Measurements from ENCODE around the gene STOM.

Gene STOM

DNA sequence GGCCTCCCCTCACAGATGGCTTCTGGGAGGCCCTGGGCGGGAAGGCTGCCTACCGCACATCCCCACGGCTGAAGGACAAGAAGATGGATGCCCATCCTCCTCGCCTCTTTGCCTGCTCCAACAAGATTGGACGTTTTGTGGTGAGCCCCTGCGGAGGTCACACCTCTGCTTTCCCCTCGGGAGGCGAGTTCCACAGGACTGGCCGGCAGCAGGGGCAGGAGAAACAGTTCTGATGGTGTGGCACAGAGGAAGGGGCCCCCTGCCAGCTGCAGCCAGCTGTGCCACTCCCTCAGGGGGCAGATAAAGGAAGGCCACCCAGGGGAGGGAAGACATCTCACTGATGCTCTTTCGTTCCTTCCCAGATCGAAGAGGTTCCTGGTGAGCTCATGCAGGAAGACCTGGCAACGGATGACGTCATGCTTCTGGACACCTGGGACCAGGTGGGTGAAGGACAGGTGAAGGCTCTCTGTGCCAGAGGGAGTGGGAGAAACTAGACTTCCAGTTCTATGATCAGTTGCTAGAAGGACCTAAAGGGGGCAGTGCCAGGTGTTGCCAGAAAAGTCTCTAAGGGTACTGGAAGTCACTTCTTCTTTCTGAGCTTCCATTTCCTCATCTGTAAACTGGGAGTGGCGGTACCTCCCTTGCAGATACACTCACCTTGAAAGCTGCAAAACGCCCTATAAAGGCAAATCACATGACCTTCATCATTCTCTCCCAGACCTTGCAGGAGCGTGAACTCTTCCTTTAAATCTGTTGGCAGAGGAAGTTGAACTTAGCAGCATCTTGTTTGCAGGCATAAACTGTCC is 41.0 kb downstream of the STOM start:
- no peaks in the 10 kb centered on the region for H3K79me2 ChIP-seq (ENCODE audit: low read length)
- no peak overlapping the region for H3K9ac ChIP-seq (ENCODE audit: low read length)
- H3K4me3 ChIP-seq (ENCODE audit: low read length): no peak overlapping the region
- no peak overlapping the region for H3K27ac ChIP-seq (ENCODE audit: low read length)
- no peaks in the 10 kb centered on the region for H3K36me3 ChIP-seq (replicated peaks; ENCODE audit: insufficient read depth, low read length)
- H2AFZ ChIP-seq (ENCODE audit: low read length): no peak overlapping the region
- DNase-seq: no peak
- no peaks in the 10 kb centered on the region for H3K4me1 ChIP-seq (ENCODE audit: low read length)
- no peak for TF ChIP-seq EZH2phosphoT487 (IDR thresholded peaks at IDR 0.05; ENCODE audit: low read length)
- TF ChIP-seq EZH2 (optimal IDR thresholded peaks at IDR 0.05; ENCODE audit: low read depth, low read length): no peak
- TF ChIP-seq, protein P1, sequence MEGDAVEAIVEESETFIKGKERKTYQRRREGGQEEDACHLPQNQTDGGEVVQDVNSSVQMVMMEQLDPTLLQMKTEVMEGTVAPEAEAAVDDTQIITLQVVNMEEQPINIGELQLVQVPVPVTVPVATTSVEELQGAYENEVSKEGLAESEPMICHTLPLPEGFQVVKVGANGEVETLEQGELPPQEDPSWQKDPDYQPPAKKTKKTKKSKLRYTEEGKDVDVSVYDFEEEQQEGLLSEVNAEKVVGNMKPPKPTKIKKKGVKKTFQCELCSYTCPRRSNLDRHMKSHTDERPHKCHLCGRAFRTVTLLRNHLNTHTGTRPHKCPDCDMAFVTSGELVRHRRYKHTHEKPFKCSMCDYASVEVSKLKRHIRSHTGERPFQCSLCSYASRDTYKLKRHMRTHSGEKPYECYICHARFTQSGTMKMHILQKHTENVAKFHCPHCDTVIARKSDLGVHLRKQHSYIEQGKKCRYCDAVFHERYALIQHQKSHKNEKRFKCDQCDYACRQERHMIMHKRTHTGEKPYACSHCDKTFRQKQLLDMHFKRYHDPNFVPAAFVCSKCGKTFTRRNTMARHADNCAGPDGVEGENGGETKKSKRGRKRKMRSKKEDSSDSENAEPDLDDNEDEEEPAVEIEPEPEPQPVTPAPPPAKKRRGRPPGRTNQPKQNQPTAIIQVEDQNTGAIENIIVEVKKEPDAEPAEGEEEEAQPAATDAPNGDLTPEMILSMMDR (IDR thresholded peaks at IDR 0.05; ENCODE audit: low read length): no peak
- no peaks in the 10 kb centered on the region for H4K20me1 ChIP-seq (ENCODE audit: insufficient read depth, low read length)
- H3K9me2 ChIP-seq (replicated peaks; ENCODE audit: insufficient read depth, low read length): no peaks in the 10 kb centered on the region
- no peaks in the 10 kb centered on the region for H3F3A ChIP-seq (ENCODE audit: insufficient read depth, low read length)
- H3K4me2 ChIP-seq (ENCODE audit: low read depth, low read length): no peak overlapping the region
- no peaks in the 10 kb centered on the region for H3K9me3 ChIP-seq (replicated peaks; ENCODE audit: insufficient read depth, low read length)
- no peaks in the 10 kb centered on the region for H3K27me3 ChIP-seq (replicated peaks; ENCODE audit: insufficient read depth, low read length)

DNA sequence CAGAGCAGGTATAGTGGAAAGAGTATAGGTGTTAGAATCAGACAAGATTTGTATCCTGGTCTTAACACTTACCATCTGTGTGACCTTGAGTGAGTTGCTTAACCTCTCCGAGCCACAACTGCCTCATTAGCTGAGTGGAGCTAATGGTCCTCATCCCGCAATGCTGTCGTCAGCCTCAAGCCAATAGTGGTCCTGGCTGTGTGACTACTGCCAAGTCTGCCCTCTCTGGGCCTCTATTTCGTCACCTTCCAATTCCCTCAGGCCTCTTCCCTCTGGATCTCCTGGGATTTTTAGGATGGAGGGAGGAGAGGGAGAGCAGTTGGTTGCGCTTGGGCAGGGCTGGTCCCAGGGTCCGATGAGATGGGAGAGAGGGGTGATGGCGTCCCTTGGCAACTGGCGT is 41.6 kb downstream of the STOM start:
- DNase-seq: no peak
- Histone ChIP-seq H2AFZ (ENCODE audit: low read length) (no peak overlapping the region), H3K4me3 (ENCODE audit: low read length) (no peak overlapping the region), H3K27me3 (replicated peaks; ENCODE audit: insufficient read depth, low read length) (no peaks in the 10 kb centered on the region), H3K4me1 (ENCODE audit: low read length) (no peaks in the 10 kb centered on the region), H3K79me2 (ENCODE audit: low read length) (no peaks in the 10 kb centered on the region), H3K4me2 (ENCODE audit: low read depth, low read length) (no peak overlapping the region), H3F3A (ENCODE audit: insufficient read depth, low read length) (no peaks in the 10 kb centered on the region), H3K36me3 (replicated peaks; ENCODE audit: insufficient read depth, low read length) (no peaks in the 10 kb centered on the region), H3K27ac (ENCODE audit: low read length) (no peak overlapping the region), H4K20me1 (ENCODE audit: insufficient read depth, low read length) (no peaks in the 10 kb centered on the region), H3K9ac (ENCODE audit: low read length) (no peak overlapping the region), H3K9me3 (replicated peaks; ENCODE audit: insufficient read depth, low read length) (no peaks in the 10 kb centered on the region), H3K9me2 (replicated peaks; ENCODE audit: insufficient read depth, low read length) (no peaks in the 10 kb centered on the region)
- TF ChIP-seq EZH2 (optimal IDR thresholded peaks at IDR 0.05; ENCODE audit: low read depth, low read length) (no peak), EZH2phosphoT487 (IDR thresholded peaks at IDR 0.05; ENCODE audit: low read length) (no peak)
- TF ChIP-seq, protein P1 (IDR thresholded peaks at IDR 0.05; ENCODE audit: low read length): no peak

GRCh38 chr9:121326901-121327613 is 43.0 kb downstream of the STOM start:
- Histone ChIP-seq H3K9me3 (replicated peaks; ENCODE audit: insufficient read depth, low read length) (no peaks in the 10 kb centered on the region), H3K27ac (ENCODE audit: low read length) (no peak overlapping the region), H3K9me2 (replicated peaks; ENCODE audit: insufficient read depth, low read length) (no peaks in the 10 kb centered on the region), H3K9ac (ENCODE audit: low read length) (no peak overlapping the region), H3K27me3 (replicated peaks; ENCODE audit: insufficient read depth, low read length) (no peaks in the 10 kb centered on the region), H3K4me2 (ENCODE audit: low read depth, low read length) (no peak overlapping the region), H3K79me2 (ENCODE audit: low read length) (no peaks in the 10 kb centered on the region), H4K20me1 (ENCODE audit: insufficient read depth, low read length) (no peaks in the 10 kb centered on the region), H3F3A (ENCODE audit: insufficient read depth, low read length) (no peaks in the 10 kb centered on the region), H3K4me1 (ENCODE audit: low read length) (no peaks in the 10 kb centered on the region), H3K36me3 (replicated peaks; ENCODE audit: insufficient read depth, low read length) (no peaks in the 10 kb centered on the region), H3K4me3 (ENCODE audit: low read length) (no peak overlapping the region), H2AFZ (ENCODE audit: low read length) (no peak overlapping the region)
- TF ChIP-seq EZH2phosphoT487 (IDR thresholded peaks at IDR 0.05; ENCODE audit: low read length) (no peak), EZH2 (optimal IDR thresholded peaks at IDR 0.05; ENCODE audit: low read depth, low read length) (no peak)
- TF ChIP-seq, protein P1 (IDR thresholded peaks at IDR 0.05; ENCODE audit: low read length): no peak
- no peak for DNase-seq

Data from MM.1S (cell line).